GM18519 (cell line): ENCODE measurements around the gene TNFSF11.

Experiments used
- ATAC-seq: cut with Tn5 transposase; IDR thresholded peaks from one replicate; pipeline ENCODE4 v1.9.1; 2021; ENCODE audit warnings: mild to moderate bottlenecking, moderate library complexity; ENCODE audit not compliant: unreplicated experiment, low FRiP score

TNFSF11 gene

DNA sequence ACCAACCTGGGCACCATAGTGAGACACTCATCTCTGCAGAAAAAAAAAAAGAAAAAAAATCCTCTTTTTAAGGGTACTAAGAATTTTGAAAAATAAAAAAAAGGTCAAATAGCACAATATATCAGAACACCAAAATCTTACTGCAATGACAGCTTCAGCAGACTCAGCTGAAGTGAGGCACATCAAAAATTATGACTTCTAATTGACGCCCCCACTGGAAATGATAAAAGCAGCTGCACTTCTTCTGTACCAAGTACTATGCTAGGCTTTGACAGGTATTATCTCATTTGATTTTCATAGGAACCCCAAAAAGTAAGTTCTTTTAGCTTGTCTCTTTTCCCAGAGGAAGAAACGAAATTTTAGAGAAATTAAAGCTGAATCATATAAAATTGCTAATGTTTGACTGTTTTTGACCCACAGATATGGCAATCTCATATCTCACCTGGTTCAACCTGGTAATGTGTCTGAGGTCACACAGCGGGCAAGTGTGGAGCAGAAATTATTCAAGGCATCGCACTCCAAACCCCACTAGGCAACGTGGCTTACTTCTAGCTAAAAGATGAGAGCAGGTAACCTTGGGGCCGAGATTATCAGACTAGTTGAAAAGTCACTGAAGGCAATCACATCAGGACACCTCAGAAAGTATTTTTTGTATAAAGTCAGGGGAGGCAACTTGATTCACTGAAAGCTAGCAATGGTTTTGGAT is 78.1 kb downstream of the TNFSF11 start:
- no peak for ATAC-seq

- ATAC-seq, result no peak
These were observed 78.9 kb downstream of the TNFSF11 start for GRCh38 chr13:42652642-42653415.

- ATAC-seq, result no peak
These were observed 79.7 kb downstream of the TNFSF11 start for GRCh38 chr13:42653679-42654078.

- ATAC-seq, result no peak
These were observed 80.3 kb downstream of the TNFSF11 start for GRCh38 chr13:42654212-42654611.

DNA sequence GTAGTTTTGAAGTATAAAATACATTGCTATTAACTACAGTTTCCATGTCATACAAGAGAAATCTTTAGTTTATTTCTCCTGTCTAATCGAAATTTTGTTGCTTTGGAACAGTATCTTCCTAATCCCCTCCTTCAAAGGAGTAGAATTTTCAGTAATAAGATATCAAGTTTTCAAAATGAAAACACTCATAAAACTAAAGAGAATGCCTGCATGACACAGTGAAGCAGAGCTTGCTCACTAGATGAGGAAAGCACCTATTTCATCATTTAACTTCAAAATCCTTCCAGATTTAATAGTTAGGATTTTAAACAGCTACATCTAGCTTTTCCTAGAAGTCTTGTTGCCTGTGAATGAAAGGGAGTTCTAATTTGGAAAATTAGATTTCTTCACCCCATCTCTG is 80.8 kb downstream of the TNFSF11 start:
- no peak for ATAC-seq

- no peak for ATAC-seq
These were observed 82.2 kb downstream of the TNFSF11 start for GRCh38 chr13:42656161-42656560.

GRCh38 chr13:42656958-42657357 is 83.0 kb downstream of the TNFSF11 start:
- ATAC-seq, result no peak
